Neural progenitor cell (in vitro differentiated cells): ENCODE results near the gene DCAF4L1. TPM values are rescaled to one million over a fixed set of nuclear protein-coding genes. Genes with fewer than 3 reads are reported as not detected.

ENCODE experiments used
- DNase-seq: peaks from one replicate; pipeline ENCODE4 v3.0.0-alpha.2; 2016; ENCODE audit warnings: low spot score
- H2AFZ ChIP-seq: fragments of 200-600 bp; sonication (generic); replicated peaks from 2 replicates; pipeline ENCODE4 v1.6.1; 2016; ENCODE audit warnings: antibody characterized with exemption
- H3F3A ChIP-seq: fragments of 200-600 bp; sonication (generic); 2 replicates; pipeline ENCODE4 v1.6.1; 2016; ENCODE audit warnings: antibody characterized with exemption, low read depth
- H3K27ac ChIP-seq: fragments of 200-600 bp; sonication (generic); 2 replicates; pipeline ENCODE4 v1.5.1; 2016; ENCODE audit warnings: mild to moderate bottlenecking
- H3K27me3 ChIP-seq: fragments of 200-600 bp; sonication (generic); 2 replicates; pipeline ENCODE4 v1.6.1; 2016; ENCODE audit warnings: mild to moderate bottlenecking, moderate library complexity
- H3K36me3 ChIP-seq: fragments of 200-600 bp; sonication (generic); 2 replicates; pipeline ENCODE4 v1.5.1; 2016
- H3K4me1 ChIP-seq: fragments of 200-600 bp; sonication (generic); 2 replicates; pipeline ENCODE4 v1.6.1; 2016; ENCODE audit warnings: mixed run types
- H3K4me2 ChIP-seq: fragments of 200-600 bp; sonication (generic); 2 replicates; pipeline ENCODE4 v1.6.1; 2016
- H3K4me3 ChIP-seq: fragments of 200-600 bp; sonication (generic); 2 replicates; pipeline ENCODE4 v1.5.1; 2016
- H3K79me2 ChIP-seq: fragments of 200-600 bp; sonication (generic); 2 replicates; pipeline ENCODE4 v1.6.1; 2016; ENCODE audit warnings: low read depth
- H3K9ac ChIP-seq: fragments of 200-600 bp; sonication (generic); 2 replicates; pipeline ENCODE4 v1.6.1; 2016
- H3K9me3 ChIP-seq: fragments of 200-600 bp; sonication (generic); 2 replicates; pipeline ENCODE4 v1.5.1; 2016; ENCODE audit warnings: low read depth
- H4K20me1 ChIP-seq: fragments of 200-600 bp; sonication (generic); 2 replicates; pipeline ENCODE4 v1.6.1; 2016; ENCODE audit warnings: low read depth
- H3K27ac Mint-ChIP-seq: 3 replicates; pipeline ENCODE4 v1.8.0; 2021; ENCODE audit warnings: mixed read lengths
- H3K27me3 Mint-ChIP-seq: 2 replicates; pipeline ENCODE4 v1.8.0; 2022; ENCODE audit warnings: low read depth, mild to moderate bottlenecking, inconsistent platforms, moderate library complexity, mixed read lengths; ENCODE audit not compliant: insufficient read depth
- H3K36me3 Mint-ChIP-seq: 3 replicates; pipeline ENCODE4 v1.8.0; 2021; ENCODE audit warnings: mixed read lengths
- H3K4me1 Mint-ChIP-seq: 3 replicates; pipeline ENCODE4 v1.8.0; 2021; ENCODE audit warnings: mixed read lengths
- H3K4me3 Mint-ChIP-seq: 3 replicates; pipeline ENCODE4 v1.8.0; 2021; ENCODE audit warnings: mild to moderate bottlenecking, moderate library complexity, mixed read lengths
- H3K9me3 Mint-ChIP-seq: 3 replicates; pipeline ENCODE4 v1.8.0; 2020; ENCODE audit warnings: mixed read lengths
- CTCF ChIP-seq: fragments of 200-600 bp; sonication (generic); IDR thresholded peaks from 2 replicates; pipeline ENCODE4 v1.5.1; 2017; ENCODE audit warnings: antibody characterized with exemption, mild to moderate bottlenecking
- EZH2 ChIP-seq: fragments of 200-600 bp; sonication (generic); IDR thresholded peaks from 2 replicates; pipeline ENCODE4 v1.6.1; 2017; ENCODE audit warnings: antibody characterized with exemption, mild to moderate bottlenecking, moderate library complexity
- EZH2phosphoT487 ChIP-seq: fragments of 200-600 bp; sonication (generic); IDR thresholded peaks from 2 replicates; pipeline ENCODE4 v1.6.1; 2017; ENCODE audit warnings: antibody characterized with exemption
- total RNA-seq: library from RNA; depleted of rRNA; stranded (reverse); fragments of >200 nt; gene quantifications from 2 replicates; pipeline ENCODE4 v1.2.3, GENCODE V29; 2015; ENCODE audit warnings: low replicate concordance

DCAF4L1 gene
- total RNA-seq, 1 donor from 2014 or later, result 0.17 TPM

- no peaks in the 10 kb centered on the region for H3K9me3 ChIP-seq
- no peak overlapping the region for H2AFZ ChIP-seq
- no peaks in the 10 kb centered on the region for H4K20me1 ChIP-seq
- peaks cover 14% of the 10 kb centered on the region for H3K79me2 ChIP-seq
- H3K4me2 ChIP-seq, result no peak overlapping the region
- H3K9ac ChIP-seq, result no peak overlapping the region
- TF ChIP-seq CTCF (no peak), EZH2phosphoT487 (no peak), EZH2 (no peak)
- no peaks in the 10 kb centered on the region for H3K36me3 Mint-ChIP-seq
- no peaks in the 10 kb centered on the region for H3K27me3 Mint-ChIP-seq
- peaks cover 10% of the 10 kb centered on the region for H3K4me1 ChIP-seq
- DNase-seq, result no peak
- no peaks in the 10 kb centered on the region for H3F3A ChIP-seq
- no peak overlapping the region for H3K4me3 ChIP-seq
- H3K27me3 ChIP-seq, result no peaks in the 10 kb centered on the region
- H3K27ac ChIP-seq, result no peak overlapping the region
- H3K4me3 Mint-ChIP-seq, result no peak overlapping the region
- no peaks in the 10 kb centered on the region for H3K36me3 ChIP-seq
- H3K27ac Mint-ChIP-seq, result no peak overlapping the region
- no peaks in the 10 kb centered on the region for H3K9me3 Mint-ChIP-seq
- H3K4me1 Mint-ChIP-seq, result peaks cover 11% of the 10 kb centered on the region
Measured at GRCh38 chr4:41985151-41985550, 3.6 kb downstream of the DCAF4L1 start.

GRCh38 chr4:41989994-41990364 lies 8.4 kb downstream of the DCAF4L1 start:
- H3K4me1 ChIP-seq, result peaks cover 25% of the 10 kb centered on the region
- H3K27ac ChIP-seq, result no peak overlapping the region
- H3K4me3 ChIP-seq, result peak overlapping the region; percentile 74
- H3K9me3 ChIP-seq, result no peaks in the 10 kb centered on the region
- H3K79me2 ChIP-seq, result peaks cover 61% of the 10 kb centered on the region
- Mint-ChIP-seq H3K9me3 (no peaks in the 10 kb centered on the region), H3K36me3 (no peaks in the 10 kb centered on the region), H3K27me3 (no peaks in the 10 kb centered on the region), H3K4me3 (peak overlapping the region; percentile 97), H3K27ac (peak overlapping the region; percentile 95), H3K4me1 (peaks cover 24% of the 10 kb centered on the region)
- H2AFZ ChIP-seq, result peak overlapping the region; percentile 90
- H3K36me3 ChIP-seq, result peaks cover 4% of the 10 kb centered on the region
- TF ChIP-seq CTCF, result no peak
- TF ChIP-seq EZH2, result no peak
- TF ChIP-seq EZH2phosphoT487, result no peak
- peak overlapping the region; percentile 61 for H3K9ac ChIP-seq
- no peaks in the 10 kb centered on the region for H3F3A ChIP-seq
- H3K27me3 ChIP-seq, result no peaks in the 10 kb centered on the region
- peak overlapping the region; percentile 93 for H3K4me2 ChIP-seq
- no peak for DNase-seq
- H4K20me1 ChIP-seq, result peaks cover 24% of the 10 kb centered on the region

GRCh38 chr4:41990365-41991111 lies 9.0 kb downstream of the DCAF4L1 start, which contains the start of gene SLC30A9:
Gene SLC30A9 (plus strand): TSS chr4:41990530. CDS start chr4:41990652, 122 bp downstream.
- DNase-seq, result peak; percentile 97
- peaks cover 25% of the 10 kb centered on the region for H3K4me1 ChIP-seq
- peaks cover 24% of the 10 kb centered on the region for H4K20me1 ChIP-seq
- H3K27me3 Mint-ChIP-seq, result no peaks in the 10 kb centered on the region
- H3K27ac ChIP-seq, result no peak within 1 kb of the TSS
- TF ChIP-seq EZH2phosphoT487 (peak; percentile 32), EZH2 (peak; percentile 52), CTCF (peak; percentile 53)
- no peaks in the 10 kb centered on the region for H3F3A ChIP-seq
- peak within 1 kb of the TSS; percentile 74 for H3K4me3 ChIP-seq
- peaks cover 3% of the 10 kb centered on the region for H3K36me3 Mint-ChIP-seq
- H3K4me1 Mint-ChIP-seq, result peaks cover 24% of the 10 kb centered on the region
- H3K9ac ChIP-seq, result peak within 1 kb of the TSS; percentile 81
- H3K9me3 Mint-ChIP-seq, result no peaks in the 10 kb centered on the region
- peak within 1 kb of the TSS; percentile 90 for H2AFZ ChIP-seq
- no peaks in the 10 kb centered on the region for H3K9me3 ChIP-seq
- H3K36me3 ChIP-seq, result peaks cover 4% of the 10 kb centered on the region
- H3K79me2 ChIP-seq, result peaks cover 66% of the 10 kb centered on the region
- peak within 1 kb of the TSS; percentile 95 for H3K27ac Mint-ChIP-seq
- H3K4me3 Mint-ChIP-seq, result peak within 1 kb of the TSS; percentile 97
- H3K27me3 ChIP-seq, result no peaks in the 10 kb centered on the region
- peak within 1 kb of the TSS; percentile 93 for H3K4me2 ChIP-seq
